Duodenal mucosa (tissue), 2 donors: ENCODE measurements around the gene FSD1.
"Not testable (repeated sequence)": the region's sequence is repeated elsewhere in the genome, so short reads cannot be mapped to it uniquely, and the experiment has no call there.

Source experiments
- H3K27ac ChIP-seq: one replicate; pipeline ENCODE4 v1.7.0; 2013; ENCODE audit warnings: low read depth, low read length
- H3K27me3 ChIP-seq, 2 donors: one replicate each; pipeline ENCODE4 v1.7.0; 2013; ENCODE audit warnings: low read length in 2 of 2, control low read depth in 1 of 2; ENCODE audit not compliant: insufficient read depth in 2 of 2, control insufficient read depth in 1 of 2
- H3K36me3 ChIP-seq, 2 donors: one replicate each; pipeline ENCODE4 v1.7.0; 2013; ENCODE audit warnings: low read length in 2 of 2, control low read depth in 1 of 2; ENCODE audit not compliant: insufficient read depth in 2 of 2, control insufficient read depth in 1 of 2
- H3K4me1 ChIP-seq, 2 donors: one replicate each; pipeline ENCODE4 v1.7.0; 2013; ENCODE audit warnings: low read length in 2 of 2, control low read depth in 1 of 2; ENCODE audit not compliant: insufficient read depth in 2 of 2, control insufficient read depth in 1 of 2
- H3K4me3 ChIP-seq, 2 donors: one replicate each; pipeline ENCODE4 v1.7.0; 2013; ENCODE audit warnings: low read length in 2 of 2, low read depth in 1 of 2
- H3K9ac ChIP-seq, 2 donors: one replicate each; pipeline ENCODE4 v1.7.0; 2013; ENCODE audit warnings: low read length in 2 of 2, low read depth in 1 of 2
- H3K9me3 ChIP-seq, 2 donors: one replicate each; pipeline ENCODE4 v1.7.0; 2013; ENCODE audit warnings: low read length in 2 of 2, control low read depth in 1 of 2; ENCODE audit not compliant: control insufficient read depth in 1 of 2

FSD1 gene

DNA sequence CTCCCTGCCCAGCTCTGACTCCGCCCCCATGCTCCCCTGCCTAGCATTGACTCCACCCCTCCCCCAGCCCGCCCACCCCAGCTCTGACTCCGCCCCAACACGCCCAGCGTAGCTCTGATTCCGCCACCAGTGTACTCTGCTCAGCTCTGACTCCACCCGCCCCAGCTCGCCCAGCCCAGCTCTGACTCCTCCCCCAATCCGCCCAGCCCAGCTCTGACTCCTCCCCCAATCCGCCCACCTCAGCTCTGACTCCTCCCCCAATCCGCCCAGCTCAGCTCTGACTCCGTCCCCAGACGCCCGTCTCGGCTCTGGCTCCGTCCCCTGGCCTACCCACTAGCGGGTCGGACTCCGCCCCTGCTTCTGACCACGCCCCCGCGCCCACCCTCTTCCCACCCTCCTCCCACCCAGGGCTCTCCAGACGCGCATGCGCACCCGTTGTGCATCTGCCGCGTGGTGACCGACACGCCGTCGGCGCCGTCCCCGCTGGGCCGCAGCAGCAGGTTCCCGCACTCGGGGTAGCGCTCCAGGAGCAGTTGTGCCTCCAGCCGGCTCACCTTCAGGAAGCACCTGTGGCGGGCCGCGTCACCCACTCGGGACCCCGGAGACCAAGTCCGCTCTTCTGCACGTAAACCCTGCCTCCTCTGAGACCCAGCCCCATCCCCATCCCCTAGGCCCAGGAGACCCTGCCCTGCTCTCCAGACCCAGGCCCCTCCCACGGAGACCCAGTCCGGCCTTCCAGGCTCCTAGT, 24.0 kb downstream of the FSD1 start:
- peak overlapping the region; percentile 60 to 62 for H3K4me3 ChIP-seq
- H3K27me3 ChIP-seq, result no peaks in the 10 kb centered on the region
- H3K36me3 ChIP-seq, result peaks cover 3 to 8% of the 10 kb centered on the region in 2 donors
- H3K4me1 ChIP-seq, result peaks cover 0 to 3% of the 10 kb centered on the region in 2 donors
- H3K9ac ChIP-seq, result no peak overlapping the region
- H3K27ac ChIP-seq, result no peak overlapping the region
- no peaks in the 10 kb centered on the region for H3K9me3 ChIP-seq

DNA sequence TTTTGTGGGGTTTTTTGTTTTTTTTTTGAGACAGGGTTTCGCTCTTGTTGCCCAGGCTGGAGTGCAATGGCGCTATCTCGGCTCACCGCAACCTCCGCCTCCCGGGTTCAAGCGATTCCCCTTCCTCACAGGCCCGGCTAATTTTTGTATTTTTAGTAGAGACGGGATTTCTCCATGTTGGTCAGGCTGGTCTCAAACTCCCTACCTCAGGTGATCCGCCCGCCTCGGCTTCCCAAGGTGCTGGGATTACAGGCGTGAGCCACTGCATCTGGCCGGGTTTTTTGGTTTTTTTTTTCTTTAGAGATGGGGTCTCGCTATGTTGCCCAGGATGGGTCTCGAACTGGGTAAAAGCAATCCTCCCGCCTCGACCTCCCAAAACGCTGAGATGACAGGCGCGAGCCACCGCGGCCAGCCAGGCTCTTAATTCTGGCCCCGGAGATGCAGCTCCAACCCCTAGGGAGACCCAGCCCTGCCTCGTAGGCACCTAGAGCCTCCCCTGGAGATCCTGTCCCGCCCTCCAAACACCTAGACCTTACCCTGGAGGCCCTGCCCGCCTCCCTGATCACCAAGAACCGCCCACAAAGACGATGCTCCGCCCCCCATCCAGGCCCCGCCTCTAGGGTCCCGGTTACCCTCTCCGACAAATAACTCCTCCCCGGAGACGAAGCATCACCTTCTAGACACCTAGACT, 24.7 kb downstream of the FSD1 start:
- H3K9me3 ChIP-seq, H3K27ac ChIP-seq, H3K9ac ChIP-seq, H3K27me3 ChIP-seq, H3K4me1 ChIP-seq: not testable (repeated sequence)
- Histone ChIP-seq H3K36me3 (peaks cover 3 to 12% of the 10 kb centered on the region in 2 donors), H3K4me3 (peak overlapping the region in 1 of 2 donors; percentile 60)

DNA sequence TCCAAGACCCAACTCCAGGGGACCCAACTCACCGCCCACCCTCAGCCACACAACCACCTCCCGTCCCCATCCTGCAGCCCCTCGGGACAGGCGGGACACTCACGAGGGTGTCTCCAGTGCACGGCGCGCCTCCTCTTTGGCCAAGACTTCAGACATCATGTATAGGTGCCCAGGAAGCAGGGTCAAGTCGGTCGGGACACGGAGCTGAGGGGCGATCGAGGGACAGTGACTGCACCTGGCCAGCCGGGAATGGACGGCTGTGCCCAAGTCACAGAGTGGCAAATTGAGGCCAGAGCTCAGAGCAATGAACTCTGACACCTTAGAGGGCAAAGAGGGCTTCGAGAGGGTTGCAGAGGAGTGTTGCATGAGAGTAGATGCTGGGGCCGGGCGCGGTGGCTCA, 25.5 kb downstream of the FSD1 start:
- Histone ChIP-seq H3K27ac (no peak overlapping the region), H3K9me3 (no peaks in the 10 kb centered on the region), H3K4me1 (peaks cover 0 to 3% of the 10 kb centered on the region in 2 donors), H3K4me3 (no peak overlapping the region), H3K9ac (no peak overlapping the region), H3K27me3 (no peaks in the 10 kb centered on the region), H3K36me3 (peaks cover 3 to 12% of the 10 kb centered on the region in 2 donors)

DNA sequence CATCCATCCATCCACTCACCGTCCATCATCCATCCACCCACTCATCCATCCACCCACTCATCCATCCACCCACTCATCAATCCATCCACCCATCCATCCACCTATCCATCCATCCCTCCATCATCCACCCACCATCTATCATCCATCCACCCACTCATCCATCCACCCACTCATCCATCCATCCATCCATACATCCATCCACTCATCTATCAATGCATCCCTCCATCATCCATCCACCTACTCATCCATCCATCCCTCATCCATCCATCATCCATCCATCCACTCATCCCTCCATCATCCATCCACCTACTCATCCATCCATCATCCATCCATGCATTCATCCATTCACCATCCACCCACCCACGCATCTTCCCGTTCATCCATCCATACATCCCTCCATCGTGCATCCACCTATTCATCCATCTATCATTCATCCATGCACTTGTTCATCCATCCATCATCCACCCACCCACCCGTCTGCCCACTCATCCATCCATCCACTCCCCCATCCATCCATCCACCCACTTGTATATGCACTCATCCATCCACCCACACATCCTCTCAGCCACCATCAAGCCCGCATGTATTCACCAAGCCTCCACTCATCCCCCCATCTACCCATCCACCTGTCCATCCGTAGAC, 30.7 kb downstream of the FSD1 start:
- H3K9ac ChIP-seq, result no peak overlapping the region
- H3K4me3 ChIP-seq, result no peak overlapping the region
- peaks cover 0 to 7% of the 10 kb centered on the region in 2 donors for H3K4me1 ChIP-seq
- no peaks in the 10 kb centered on the region for H3K27me3 ChIP-seq
- H3K9me3 ChIP-seq, result no peaks in the 10 kb centered on the region
- H3K27ac ChIP-seq, result no peak overlapping the region
- peaks cover 0 to 4% of the 10 kb centered on the region in 2 donors for H3K36me3 ChIP-seq

DNA sequence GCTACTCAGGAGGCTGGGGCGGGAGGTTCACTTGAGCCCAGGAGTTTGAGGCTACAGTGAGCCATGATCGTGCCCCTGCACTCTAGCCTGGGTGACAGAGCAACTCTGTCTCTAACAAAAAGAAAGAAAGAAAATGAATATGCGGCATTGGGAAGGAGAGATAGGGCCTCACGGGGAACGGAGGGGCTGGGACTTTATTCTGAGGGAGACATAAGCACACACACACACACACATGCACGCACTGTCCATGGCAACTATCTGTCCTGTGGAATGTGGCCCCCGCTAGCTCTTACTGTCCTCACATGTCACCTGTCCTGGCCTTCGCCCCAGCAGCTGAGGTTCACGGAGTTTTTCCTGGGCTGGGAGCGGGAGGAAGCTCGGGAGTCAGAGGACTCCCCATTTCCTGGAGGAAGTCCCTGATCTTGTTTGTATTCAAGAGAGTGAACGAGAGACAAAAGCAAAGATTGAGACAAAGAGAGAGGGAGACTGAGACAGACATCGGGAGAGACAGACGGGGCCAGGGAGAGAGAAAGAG, 33.6 kb downstream of the FSD1 start:
- Histone ChIP-seq H3K27me3 (no peaks in the 10 kb centered on the region), H3K4me1 (peaks cover 12 to 28% of the 10 kb centered on the region in 2 donors), H3K4me3 (peak overlapping the region; percentile 67 to 88), H3K27ac (peak overlapping the region; percentile 81), H3K36me3 (peaks cover 0 to 4% of the 10 kb centered on the region in 2 donors), H3K9ac (peak overlapping the region; percentile 69 to 74), H3K9me3 (no peaks in the 10 kb centered on the region)

DNA sequence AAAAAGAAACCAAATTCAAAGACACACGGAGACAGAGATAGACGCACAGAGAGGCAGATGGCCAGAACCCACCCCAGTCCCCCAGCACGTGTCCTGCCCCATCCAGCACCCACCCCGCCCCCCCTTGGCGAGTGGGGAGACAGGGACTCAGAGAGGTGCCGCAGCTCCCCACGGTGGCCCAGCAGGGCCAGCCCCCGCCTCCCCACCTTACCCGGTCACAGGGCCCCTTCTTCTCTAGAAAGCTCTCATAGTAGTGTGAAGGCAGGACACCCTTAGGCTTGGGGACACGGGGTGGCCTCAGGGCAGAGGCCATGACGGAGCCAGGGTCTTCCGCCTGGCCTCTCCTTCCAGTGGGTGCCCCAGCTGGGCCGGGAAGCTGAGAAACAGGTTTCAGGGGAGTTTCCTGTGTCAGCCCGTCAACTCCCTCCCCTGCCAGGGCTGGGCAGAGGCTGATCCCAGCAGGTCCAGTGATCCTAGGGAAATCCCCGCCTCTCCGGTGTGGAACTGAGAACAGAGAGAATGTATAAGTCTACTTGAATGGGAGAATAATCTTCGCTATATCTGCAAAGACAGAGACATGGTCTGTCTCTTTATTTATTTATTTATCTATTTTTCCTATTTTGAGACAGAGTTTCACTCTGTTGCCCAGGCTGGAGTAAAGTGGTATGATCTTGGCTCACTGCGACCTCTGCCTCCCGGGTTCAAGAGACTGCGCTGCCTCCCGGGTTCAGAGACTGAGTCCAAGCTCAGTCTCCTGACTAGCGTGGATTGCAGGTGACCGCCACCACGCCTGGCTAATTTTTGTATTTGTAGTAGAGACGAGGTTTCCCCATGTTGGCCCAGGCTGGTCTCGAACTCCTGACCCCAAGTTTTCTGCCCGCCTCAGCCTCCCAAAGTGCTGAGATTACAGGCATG, 34.3 kb downstream of the FSD1 start, which contains the start of gene STAP2:
Gene STAP2 (minus strand): TSS at position 387 of the 915 bp plus-strand sequence. CDS start 74 bp downstream, at position 313.
- H3K4me1 ChIP-seq, result peaks cover 12 to 28% of the 10 kb centered on the region in 2 donors
- peaks cover 0 to 2% of the 10 kb centered on the region in 2 donors for H3K36me3 ChIP-seq
- H3K4me3 ChIP-seq, result peak within 1 kb of the TSS; percentile 67 to 88
- H3K27me3 ChIP-seq, result no peaks in the 10 kb centered on the region
- no peaks in the 10 kb centered on the region for H3K9me3 ChIP-seq
- H3K27ac ChIP-seq, result peak within 1 kb of the TSS; percentile 81
- peak within 1 kb of the TSS; percentile 69 to 74 for H3K9ac ChIP-seq

DNA sequence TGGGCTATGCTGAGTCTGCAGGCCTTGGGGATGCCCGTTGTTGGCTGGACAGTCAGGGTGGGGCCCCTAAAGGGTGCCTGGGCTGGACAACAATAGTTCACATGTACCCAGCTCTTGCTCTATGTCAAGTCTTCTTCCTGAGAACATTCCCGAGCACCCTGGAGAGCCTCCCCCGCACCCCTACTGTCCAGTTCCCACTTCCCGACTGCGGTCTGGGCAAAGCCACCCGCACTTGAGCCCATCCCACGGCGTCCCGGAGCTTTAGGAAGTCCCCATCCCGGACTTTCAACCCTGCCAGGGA, 37.9 kb downstream of the FSD1 start:
- peaks cover 18 to 38% of the 10 kb centered on the region in 2 donors for H3K4me1 ChIP-seq
- H3K9ac ChIP-seq, result peak overlapping the region; percentile 64 to 70
- H3K27ac ChIP-seq, result peak overlapping the region; percentile 77
- no peaks in the 10 kb centered on the region for H3K27me3 ChIP-seq
- peaks cover 0 to 7% of the 10 kb centered on the region in 2 donors for H3K36me3 ChIP-seq
- no peaks in the 10 kb centered on the region for H3K9me3 ChIP-seq
- peak overlapping the region; percentile 83 to 87 for H3K4me3 ChIP-seq

DNA sequence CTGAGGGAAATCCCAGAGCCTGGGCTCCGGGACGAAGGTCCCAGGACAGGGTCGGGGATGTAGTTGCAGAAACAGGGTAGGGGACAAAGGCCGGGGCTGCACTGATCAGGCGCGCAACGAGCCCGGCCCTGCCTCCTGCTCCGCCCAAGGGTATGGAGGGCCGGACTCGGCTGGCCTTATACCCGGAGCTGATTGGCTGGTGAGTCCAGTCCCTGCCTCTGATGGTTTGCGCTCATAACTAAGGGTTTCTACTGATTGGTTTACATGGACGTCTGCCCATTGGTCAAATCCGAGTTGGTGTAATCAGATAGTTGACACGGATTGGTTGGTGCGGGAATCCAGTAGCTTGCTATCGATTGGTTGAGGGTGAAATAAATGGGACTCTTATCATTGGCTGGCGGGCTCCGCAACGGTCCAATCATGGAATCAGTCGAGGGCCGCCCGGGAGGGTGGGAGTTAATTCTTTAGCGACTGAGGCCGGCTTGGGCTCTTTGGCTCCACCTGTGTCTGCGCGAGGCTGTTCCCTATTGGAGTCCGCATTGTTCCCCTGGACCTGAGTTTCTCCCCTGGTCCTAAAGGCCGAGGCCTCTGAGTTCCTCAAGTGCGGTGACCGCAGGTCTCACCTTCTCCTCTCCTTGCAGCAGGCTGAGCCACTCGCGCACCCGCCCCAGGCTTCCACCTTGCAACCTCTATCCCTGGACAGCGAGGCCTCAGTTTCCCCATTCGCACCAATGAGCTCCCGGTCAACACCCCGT, 38.4 kb downstream of the FSD1 start:
- Histone ChIP-seq H3K4me3 (peak overlapping the region; percentile 83 to 87), H3K27me3 (no peaks in the 10 kb centered on the region), H3K27ac (peak overlapping the region; percentile 97), H3K36me3 (peaks cover 0 to 7% of the 10 kb centered on the region in 2 donors), H3K9me3 (no peaks in the 10 kb centered on the region), H3K4me1 (peaks cover 18 to 38% of the 10 kb centered on the region in 2 donors), H3K9ac (peak overlapping the region; percentile 70 to 89)
